HEK293 (cell line): ENCODE results near the gene GMDS.

Experiments
- CTCF ChIP-seq: fragments of 450-650 bp; formaldehyde crosslinking; IDR thresholded peaks from 2 replicates; pipeline ENCODE4 v1.5.1; 2016; ENCODE audit warnings: missing biosample characterization, missing genetic modification characterization
- ZNF148 ChIP-seq: fragments of 450-650 bp; formaldehyde crosslinking; IDR thresholded peaks from 2 replicates; pipeline ENCODE4 v1.5.0; 2017; ENCODE audit warnings: missing biosample characterization, missing genetic modification characterization, borderline replicate concordance
- ZNF174 ChIP-seq: fragments of 450-650 bp; formaldehyde crosslinking; IDR thresholded peaks from 2 replicates; pipeline ENCODE4 v1.5.0; 2017; ENCODE audit warnings: missing biosample characterization, mild to moderate bottlenecking, missing genetic modification characterization

- TF ChIP-seq ZNF174 = no peak
- TF ChIP-seq CTCF (tag by site-specific recombination) = no peak
- no peak for TF ChIP-seq ZNF148 (tag by site-specific recombination)
These were observed 58.9 kb downstream of the GMDS start for GRCh38 chr6:2186516-2186915.
